ENCODE results near the gene SPDEF.
A peak's percentile ranks its signal among the peaks of the same experiment; 100 is the strongest.

The SPDEF gene

GRCh38 chr6:34531580-34532201 is 24.4 kb downstream of the SPDEF start:
- no peak for TF ChIP-seq CTCF (IDR thresholded peaks at IDR 0.05; ENCODE audit: low read depth, low read length)
- peak; percentile 76 to 85 for DNase-seq (ENCODE audit: low read depth in 2 of 2)
- peak overlapping the region in 1 of 2 donors; percentile 41 for H3K4me3 ChIP-seq (replicated peaks in 1 of 2; ENCODE audit: low read depth in 2 of 2, low read length in 2 of 2)

GRCh38 chr6:34530753-34531365 is 25.3 kb downstream of the SPDEF start:
- no peak for DNase-seq (ENCODE audit: low read depth in 2 of 2)
- H3K4me3 ChIP-seq (replicated peaks in 1 of 2; ENCODE audit: low read depth in 2 of 2, low read length in 2 of 2) = no peak overlapping the region
- TF ChIP-seq CTCF (IDR thresholded peaks at IDR 0.05; ENCODE audit: low read depth, low read length) = no peak

- no peak for TF ChIP-seq CTCF (IDR thresholded peaks at IDR 0.05; ENCODE audit: low read depth, low read length)
- DNase-seq (ENCODE audit: low read depth in 2 of 2) = peak in 1 of 2 donors; percentile 26
- H3K4me3 ChIP-seq (replicated peaks in 1 of 2; ENCODE audit: low read depth in 2 of 2, low read length in 2 of 2) = no peak overlapping the region
Measured at GRCh38 chr6:34529665-34530327, 26.3 kb downstream of the SPDEF start.

- no peak overlapping the region for H3K4me3 ChIP-seq (replicated peaks in 1 of 2; ENCODE audit: low read depth in 2 of 2, low read length in 2 of 2)
- no peak for TF ChIP-seq CTCF (IDR thresholded peaks at IDR 0.05; ENCODE audit: low read depth, low read length)
- DNase-seq (ENCODE audit: low read depth in 2 of 2) = no peak
Measured at GRCh38 chr6:34528996-34529664, 27.0 kb downstream of the SPDEF start.

- no peak overlapping the region for H3K4me3 ChIP-seq (replicated peaks in 1 of 2; ENCODE audit: low read depth in 2 of 2, low read length in 2 of 2)
- TF ChIP-seq CTCF (IDR thresholded peaks at IDR 0.05; ENCODE audit: low read depth, low read length) = no peak
Measured at GRCh38 chr6:34527751-34528670, 28.1 kb downstream of the SPDEF start.

More at GRCh38 chr6:34527751-34528670, 28.1 kb downstream of the SPDEF start:
- no peak for DNase-seq (ENCODE audit: low read depth in 2 of 2)

Data from cardiac fibroblast (primary cell).